GM12878 (cell line): ENCODE results near the gene SSBP2. TPM values are rescaled to one million over a fixed set of nuclear protein-coding genes. Genes with fewer than 3 reads are reported as not detected.

ENCODE experiments used
- ATAC-seq: fragments of 200-7000 bp; cut with Tn5 transposase; 3 replicates; pipeline ENCODE4 v1.9.1; 2020; ENCODE audit warnings: mild to moderate bottlenecking, moderate library complexity
- BruUV-seq: library from RNA; stranded (reverse); fragments of 400-500 nt; replicated peaks from 2 replicates; lab custom pipeline; 2021; lab: Mats Ljungman, UMichigan
- CTCF ChIA-PET: fragments of 300-600 bp; sonication (Branson Sonifier 250); formaldehyde crosslinking; extraction: SDS; loops from one replicate; lab custom pipeline; 2021; ENCODE audit warnings: inconsistent platforms; lab: Yijun Ruan, JAX
- POLR2A ChIA-PET: fragments of 350-600 bp; formaldehyde crosslinking; extraction: SDS; loops from one replicate; lab custom pipeline; 2021; ENCODE audit warnings: inconsistent platforms; lab: Charles Lee
- RAD21 ChIA-PET: fragments of 300-600 bp; sonication (Branson Sonifier 250); formaldehyde crosslinking; loops from one replicate; lab custom pipeline; 2023; ENCODE audit warnings: antibody characterized with exemption; ENCODE audit not compliant: unreplicated experiment; lab: Charles Lee
- SMC1A ChIA-PET: fragments of 300-600 bp; sonication (Branson Sonifier 250); formaldehyde crosslinking; loops from one replicate; lab custom pipeline; 2023; ENCODE audit not compliant: unreplicated experiment, uncharacterized antibody; lab: Charles Lee
- DNase-seq: peaks from one replicate; pipeline ENCODE4 v3.0.0-alpha.2; 2011; ENCODE audit warnings: low read depth, low spot score
- FAIRE-seq: peaks from 3 replicates; lab custom pipeline; 2011; peaks lifted over from hg19 to GRCh38; lab: Jason Lieb, UNC
- H2AFZ ChIP-seq: 2 replicates; pipeline ENCODE4 v1.6.0; 2011; ENCODE audit warnings: low read depth, low read length, control low read depth; ENCODE audit not compliant: control insufficient read depth
- H3K27ac ChIP-seq: 2 replicates; pipeline ENCODE4 v1.5.1; 2011; ENCODE audit warnings: control low read depth; ENCODE audit not compliant: control insufficient read depth, insufficient read depth
- H3K27me3 ChIP-seq, 2 experiments: replicated peaks in 1 of 2; 2 replicates each; pipeline versions ENCODE4 v1.6.0 to v1.6.1; 2011; ENCODE audit warnings: low read length in 1 of 2; ENCODE audit not compliant: control insufficient read depth in 2 of 2, insufficient read depth in 2 of 2
- H3K36me3 ChIP-seq, 2 experiments: 2 replicates each; pipeline ENCODE4 v1.5.1; 2011; ENCODE audit warnings: low read length in 1 of 2; ENCODE audit not compliant: control insufficient read depth in 2 of 2, insufficient read depth in 2 of 2
- H3K4me1 ChIP-seq: 2 replicates; pipeline ENCODE4 v1.6.1; 2011; ENCODE audit warnings: mild to moderate bottlenecking, low read length, moderate library complexity, mixed read lengths; ENCODE audit not compliant: control insufficient read depth, insufficient read depth
- H3K4me2 ChIP-seq: 2 replicates; pipeline ENCODE4 v1.6.0; 2011; ENCODE audit warnings: control low read depth; ENCODE audit not compliant: control insufficient read depth, insufficient read depth
- H3K4me3 ChIP-seq: fragments of 200-600 bp; sonication (generic); 2 replicates; pipeline ENCODE4 v1.5.1; 2016
- H3K79me2 ChIP-seq: 2 replicates; pipeline ENCODE4 v1.6.0; 2011; ENCODE audit warnings: low read length; ENCODE audit not compliant: control insufficient read depth, insufficient read depth
- H3K9ac ChIP-seq: 2 replicates; pipeline ENCODE4 v1.8.0; 2011; ENCODE audit warnings: low read length, control low read depth, mixed read lengths; ENCODE audit not compliant: control insufficient read depth, insufficient read depth
- H3K9me3 ChIP-seq: replicated peaks from 3 replicates; pipeline ENCODE4 v1.5.1; 2011; ENCODE audit warnings: mild to moderate bottlenecking, low read length; ENCODE audit not compliant: control insufficient read depth, insufficient read depth
- H4K20me1 ChIP-seq: 2 replicates; pipeline ENCODE4 v1.6.0; 2011; ENCODE audit not compliant: control insufficient read depth, insufficient read depth
- BCL3 ChIP-seq: IDR thresholded peaks from 2 replicates; pipeline ENCODE4 v1.6.1; 2011; ENCODE audit warnings: borderline replicate concordance, low read depth, mild to moderate bottlenecking, moderate library complexity, low read length; ENCODE audit not compliant: insufficient read depth, poor library complexity, severe bottlenecking
- CHD2 ChIP-seq: IDR thresholded peaks from 2 replicates; pipeline ENCODE4 v1.6.1; 2011; ENCODE audit warnings: low read depth, low read length, improper control_type of control experiment, borderline replicate concordance
- ETV6 ChIP-seq, 2 experiments: fragments of 450-650 bp in 1 of 2; IDR thresholded peaks in 1 of 2; conservative IDR thresholded peaks in 1 of 2; 2 replicates each; pipeline ENCODE4 v1.6.1; 2014; ENCODE audit warnings: antibody characterized with exemption in 1 of 2, borderline replicate concordance in 1 of 2, low read depth in 1 of 2, mild to moderate bottlenecking in 1 of 2, moderate library complexity in 1 of 2
- SIX5 ChIP-seq: IDR thresholded peaks from 2 replicates; pipeline ENCODE4 v1.6.1; 2011; ENCODE audit warnings: mild to moderate bottlenecking, low read depth, low read length, moderate library complexity; ENCODE audit not compliant: severe bottlenecking
- WGBS: methylation state at CpG from one replicate; pipeline ENCODE4 v1.1.6; 2016; ENCODE audit warnings: low lambda C conversion rate; ENCODE audit not compliant: insufficient replicate concordance, insufficient coverage; ENCODE audit errors: missing lambda C conversion rate; 5-methylcytosine and 5-hydroxymethylcytosine counted together
- in situ Hi-C: fragments of 300-500 bp; cut with MboI; formaldehyde crosslinking; loops from 9 replicates; pipeline ENCODE4 v1.14.3; 2018; ENCODE audit warnings: mixed read lengths
- intact Hi-C: fragments of 100-400 bp; cut with micrococcal nuclease; formaldehyde crosslinking; loops from one replicate; pipeline ENCODE4 v1.14.2; 2022; ENCODE audit not compliant: unreplicated experiment
- polyA plus RNA-seq, 11 experiments: library from polyadenylated mRNA; depleted of rRNA in 4 of 11; unstranded in 6 of 11; stranded (reverse) in 5 of 11; fragments of >200 nt; fragmentation: Nextera tagmentation in 4 of 11; fragmentation: Illumina TruSeq in 1 of 11; extraction: Ambion mirVana in 4 of 11; extraction: Trizol in 1 of 11; gene quantifications; 1 replicate in 1 of 11; 2 replicates in 10 of 11; pipeline versions ENCODE4 v1.2.1 to v1.2.3, GENCODE V29; 2011 to 2016; ENCODE audit warnings: inconsistent platforms in 2 of 11, missing spikeins in 2 of 11, low read depth in 1 of 11
- total RNA-seq, 4 experiments: library from RNA; depleted of rRNA in 3 of 4; stranded (reverse); fragments of >200 nt in 3 of 4; fragmentation: Illumina TruSeq in 1 of 4; extraction: Trizol in 1 of 4; gene quantifications; 2 replicates each; pipeline versions ENCODE4 v1.2.1 to v1.2.3, GENCODE V29; 2013 to 2021

Gene SSBP2
- total and polyA plus RNA-seq, 10 of the 15 experiments (the other 5 are each of a cell fraction or from before 2014, with no cell fraction given) = 52.2 to 132 (median 110) TPM

- DNase-seq = no peak
- H3K36me3 ChIP-seq = peaks cover 0 to 9% of the 10 kb centered on the region in 2 experiments; a peak in 1 of 4 replicates
- peaks cover 26% of the 10 kb centered on the region; the same call in 1 of the 2 replicates for H3K4me1 ChIP-seq
- ChIA-PET SMC1A (interaction anchor here (0.6 to 1.1 kb wide), 3 partner anchors 12 to 82 kb away, joined by 3 to 4 read pairs (median 3); no protein-coding TSS in a partner anchor), POLR2A (interaction anchor here (0.6 kb wide), 1 partner anchor 146 kb away, joined by 4 read pairs; no protein-coding TSS in a partner anchor), RAD21 (interaction anchor here (0.7 kb wide), 1 partner anchor 44 kb away, joined by 3 read pairs; no protein-coding TSS in a partner anchor), CTCF (no interaction called here)
- no peak overlapping the region for H3K27ac ChIP-seq
- no peaks in the 10 kb centered on the region for H3K27me3 ChIP-seq
- peak; percentile 25 for ATAC-seq
- TF ChIP-seq CHD2 (no peak), ETV6 (conservative IDR thresholded peaks at IDR 0.05 in 1 of 2, IDR thresholded peaks at IDR 0.05 in 1 of 2; ENCODE audit: borderline replicate concordance in 1 of 2, low read depth in 1 of 2) (0 out of 4 replicates have a peak, but pooled peaks of 1 of the 2 experiments have one; percentile 14), BCL3 (no peak), SIX5 (no peak)
- TF ChIP-seq, all 136 proteins: peak for 1
- H4K20me1 ChIP-seq = no peaks in the 10 kb centered on the region
- H3K4me2 ChIP-seq = peak overlapping the region; percentile 19; the same call in 1 of the 2 replicates
- no peak overlapping the region for H3K4me3 ChIP-seq
- H3K9ac ChIP-seq = no peak overlapping the region
- peaks cover 3% of the 10 kb centered on the region for H3K79me2 ChIP-seq
- H2AFZ ChIP-seq = no peak overlapping the region
- BruUV-seq = no TSS peak
- in situ Hi-C loops (no loop called here), intact Hi-C loops (no loop called here)
- peaks cover 3% of the 10 kb centered on the region; the same call in 2 of the 3 replicates for H3K9me3 ChIP-seq
- WGBS = 37% methylated on average over 3 of the region's 3 CpGs
- no peak for FAIRE-seq
Observed at GRCh38 chr5:81633471-81633870, 117.4 kb downstream of the SSBP2 start.
